ENCODE results near the gene SLC25A21.
"Not testable (repeated sequence)": the region's sequence is repeated elsewhere in the genome, so short reads cannot be mapped to it uniquely, and the experiment has no call there.

The SLC25A21 gene

GRCh38 chr14:36863271-36863670, 309.1 kb downstream of the SLC25A21 start:
- no peak for DNase-seq (ENCODE audit: low read depth)

DNA sequence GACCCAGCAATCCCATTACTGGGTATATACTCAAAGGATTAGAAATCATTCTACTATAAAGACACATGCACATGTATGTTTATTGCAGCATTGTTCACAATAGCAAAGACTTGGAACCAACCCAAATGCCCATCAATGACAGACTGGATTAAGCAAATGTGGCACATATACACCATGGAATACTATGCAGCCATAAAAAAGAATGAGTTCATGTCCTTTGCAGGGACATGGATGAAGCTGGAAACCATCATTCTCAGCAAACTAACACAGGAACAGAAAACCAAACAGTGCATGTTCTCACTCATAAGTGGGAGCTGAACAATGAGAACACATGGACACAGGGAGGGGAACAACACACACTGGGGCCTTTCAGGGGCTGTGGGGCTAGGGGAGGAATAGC, 310.2 kb downstream of the SLC25A21 start:
- not testable (repeated sequence) for DNase-seq (ENCODE audit: low read depth)

GRCh38 chr14:36860831-36861230, 311.6 kb downstream of the SLC25A21 start:
- DNase-seq (ENCODE audit: low read depth): no peak

GRCh38 chr14:36859119-36859518, 313.3 kb downstream of the SLC25A21 start:
- no peak for DNase-seq (ENCODE audit: low read depth)

GRCh38 chr14:36857842-36858445, 314.5 kb downstream of the SLC25A21 start:
- no peak for DNase-seq (ENCODE audit: low read depth)

DNA sequence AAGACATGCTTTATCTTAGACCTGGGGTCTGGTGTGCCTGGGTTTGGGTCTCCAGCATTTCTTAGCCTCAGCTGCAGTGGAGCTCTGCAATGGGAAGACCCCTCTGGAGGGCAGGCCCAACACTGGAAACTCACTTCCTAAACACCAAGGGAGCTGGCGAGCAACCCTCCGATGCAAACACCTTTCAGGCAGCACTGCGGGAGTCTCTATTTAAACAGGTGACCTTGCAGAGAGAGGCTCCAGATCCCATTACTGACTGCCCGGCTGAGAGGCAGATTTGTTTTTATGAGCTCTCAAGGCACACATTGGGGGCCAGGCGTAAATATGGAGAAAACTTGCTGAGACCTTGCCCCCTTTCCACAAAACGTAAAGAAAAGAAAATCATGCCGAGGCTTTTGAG, 315.3 kb downstream of the SLC25A21 start:
- no peak for DNase-seq (ENCODE audit: low read depth)

- no peak for DNase-seq (ENCODE audit: low read depth)
Observed at GRCh38 chr14:36856095-36856878, 316.1 kb downstream of the SLC25A21 start.

- no peak for DNase-seq (ENCODE audit: low read depth)
Observed at GRCh38 chr14:36855396-36855795, 317.0 kb downstream of the SLC25A21 start.

DNA sequence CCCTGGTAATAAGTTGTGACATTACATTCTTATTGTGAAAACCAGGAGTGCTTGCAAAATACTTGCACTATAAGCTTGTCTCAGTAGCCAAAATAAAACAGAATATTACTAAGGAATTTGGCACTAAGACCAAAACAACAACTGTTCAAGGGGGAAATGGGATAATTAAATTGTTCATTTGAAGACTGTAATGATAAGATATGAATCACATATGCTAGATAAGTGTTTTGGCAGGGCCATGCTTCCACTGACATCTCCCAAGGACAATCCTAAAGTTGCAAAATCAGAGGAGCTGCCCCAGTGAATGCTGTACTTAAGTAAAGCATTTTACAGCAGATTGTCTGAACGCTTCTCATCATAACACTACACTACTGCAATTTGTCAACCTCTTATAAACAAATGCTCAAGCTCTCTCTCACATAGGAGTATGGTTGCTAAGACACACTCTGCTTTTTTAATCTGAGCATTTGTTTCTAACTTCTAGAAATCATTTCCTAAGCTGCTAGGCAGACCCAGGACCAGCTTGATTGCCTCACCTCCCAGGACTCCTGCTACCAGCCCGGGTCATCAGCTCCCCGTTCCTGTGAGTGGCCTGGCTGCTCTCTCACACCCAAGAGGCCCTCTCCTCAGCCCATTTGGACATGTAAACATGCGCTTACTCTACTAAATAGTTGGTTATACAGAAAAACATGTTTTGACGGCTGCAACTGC, 319.3 kb downstream of the SLC25A21 start:
- DNase-seq (ENCODE audit: low read depth): no peak

DNA sequence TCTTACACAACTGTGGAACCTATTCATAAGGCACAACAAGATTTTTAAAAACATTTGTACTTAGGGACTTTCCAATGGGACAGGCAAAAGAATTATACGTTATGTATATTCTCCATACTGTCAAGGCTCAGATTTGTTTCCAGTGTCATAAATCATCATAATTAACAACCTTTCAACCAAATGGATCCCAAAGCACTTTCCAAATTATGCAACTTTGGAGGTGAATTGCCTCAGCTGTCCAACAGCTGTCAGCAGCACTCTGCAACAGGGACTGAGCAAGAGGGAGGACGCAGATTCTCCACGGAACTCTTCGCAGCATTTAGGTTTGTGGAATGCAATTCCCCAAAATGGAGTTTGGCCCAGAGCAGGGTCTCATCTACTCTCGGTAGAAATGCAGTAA, 324.2 kb downstream of the SLC25A21 start:
- DNase-seq (ENCODE audit: low read depth): no peak

DNA sequence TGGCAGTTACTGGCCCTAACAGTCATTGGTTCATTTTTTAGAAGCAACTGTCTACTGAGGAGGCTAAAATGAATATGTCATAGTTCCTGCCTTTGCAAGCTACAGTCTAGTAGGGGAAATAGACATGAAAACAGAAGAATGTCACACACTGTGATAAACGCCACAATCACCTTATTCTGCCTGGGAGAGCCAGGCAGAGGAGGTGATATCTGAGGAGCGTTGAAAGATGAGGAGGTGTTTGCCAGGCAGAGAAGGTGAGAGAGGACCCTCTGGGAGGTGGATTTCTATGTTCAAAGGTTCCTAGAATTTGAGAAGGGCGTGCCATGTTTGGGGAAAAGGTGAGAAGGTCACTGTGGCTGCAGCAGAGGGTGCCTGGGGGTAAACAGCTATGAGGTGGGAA, 325.0 kb downstream of the SLC25A21 start:
- no peak for DNase-seq (ENCODE audit: low read depth)

- DNase-seq (ENCODE audit: low read depth): no peak
Observed at GRCh38 chr14:36845356-36846012, 326.9 kb downstream of the SLC25A21 start.

- DNase-seq (ENCODE audit: low read depth): no peak
Observed at GRCh38 chr14:36844443-36845195, 327.8 kb downstream of the SLC25A21 start.

- no peak for DNase-seq (ENCODE audit: low read depth)
Observed at GRCh38 chr14:36843410-36843809, 329.0 kb downstream of the SLC25A21 start.

DNA sequence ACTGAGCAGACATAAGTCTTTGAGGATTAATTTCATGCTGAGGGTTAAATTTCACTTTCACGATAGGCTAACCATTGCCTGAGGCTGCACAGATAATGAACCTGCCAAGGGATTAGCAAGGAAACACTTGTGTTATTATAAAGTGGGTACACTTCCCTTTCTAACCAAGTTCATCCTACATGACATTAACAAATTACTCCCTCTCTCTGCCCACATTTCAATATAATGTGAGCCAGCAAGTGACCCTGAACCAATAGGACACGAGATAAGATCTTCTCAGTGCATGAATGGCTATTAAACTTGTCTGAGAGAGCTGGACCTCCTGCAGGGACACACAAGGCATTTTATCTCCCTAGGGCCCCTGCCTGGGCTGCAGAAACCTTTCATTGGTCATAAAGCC, 337.3 kb downstream of the SLC25A21 start:
- DNase-seq (ENCODE audit: low read depth): no peak

GRCh38 chr14:36834293-36834692, 338.1 kb downstream of the SLC25A21 start:
- no peak for DNase-seq (ENCODE audit: low read depth)

- DNase-seq (ENCODE audit: low read depth): no peak
Observed at GRCh38 chr14:36829547-36829946, 342.9 kb downstream of the SLC25A21 start.

GRCh38 chr14:36827861-36828260, 344.5 kb downstream of the SLC25A21 start:
- no peak for DNase-seq (ENCODE audit: low read depth)

- no peak for DNase-seq (ENCODE audit: low read depth)
Observed at GRCh38 chr14:36826614-36827013, 345.8 kb downstream of the SLC25A21 start.

- no peak for DNase-seq (ENCODE audit: low read depth)
Observed at GRCh38 chr14:36824854-36825253, 347.6 kb downstream of the SLC25A21 start.

GRCh38 chr14:36823651-36824050, 348.8 kb downstream of the SLC25A21 start:
- no peak for DNase-seq (ENCODE audit: low read depth)

GRCh38 chr14:36822685-36823084, 349.7 kb downstream of the SLC25A21 start:
- no peak for DNase-seq (ENCODE audit: low read depth)

All from activated T-helper 1 cell treated with Interleukin-2 at 50 U/mL for 16 hours (primary cell).